Chondrocyte (in vitro differentiated cells): ENCODE results near the gene HBZ. TPM values are rescaled to one million over a fixed set of nuclear protein-coding genes. Genes with fewer than 3 reads are reported as not detected.
"Not testable (repeated sequence)": the region's sequence is repeated elsewhere in the genome, so short reads cannot be mapped to it uniquely, and the experiment has no call there.

ENCODE experiments used
- DNase-seq: peaks from one replicate; pipeline ENCODE4 v3.0.0; 2021; ENCODE audit warnings: mixed read lengths, low spot score
- H3K27ac Mint-ChIP-seq: one replicate; pipeline ENCODE4 v1.8.0; 2021; ENCODE audit warnings: mild to moderate bottlenecking, moderate library complexity, mixed read lengths; ENCODE audit not compliant: unreplicated experiment
- H3K27me3 Mint-ChIP-seq: 2 replicates; pipeline ENCODE4 v1.8.0; 2021; ENCODE audit warnings: low read depth, mixed read lengths
- H3K36me3 Mint-ChIP-seq: 2 replicates; pipeline ENCODE4 v1.8.0; 2021; ENCODE audit warnings: low read depth, mixed read lengths
- H3K4me1 Mint-ChIP-seq: 2 replicates; pipeline ENCODE4 v1.8.0; 2021; ENCODE audit warnings: low read depth, mild to moderate bottlenecking, mixed read lengths
- H3K4me3 Mint-ChIP-seq: one replicate; pipeline ENCODE4 v1.8.0; 2021; ENCODE audit warnings: mild to moderate bottlenecking, moderate library complexity, mixed read lengths; ENCODE audit not compliant: unreplicated experiment
- H3K9me3 Mint-ChIP-seq: 2 replicates; pipeline ENCODE4 v1.8.0; 2021; ENCODE audit warnings: low read depth, mixed read lengths
- CTCF ChIP-seq: fragments of 200-600 bp; sonication (generic); IDR thresholded peaks from 2 replicates; pipeline ENCODE4 v1.5.0; 2021; ENCODE audit warnings: antibody characterized with exemption, mild to moderate bottlenecking, moderate library complexity
- total RNA-seq: library from RNA; stranded (reverse); gene quantifications from 3 replicates; pipeline ENCODE4 v1.2.1, GENCODE V29; 2021

HBZ gene
- total RNA-seq, 1 donor from 2014 or later, result not detected

GRCh38 chr16:119295-119694 is 33.1 kb upstream of the HBZ start:
- Mint-ChIP-seq H3K27me3 (no peaks in the 10 kb centered on the region), H3K36me3 (peaks cover 4% of the 10 kb centered on the region), H3K9me3 (no peaks in the 10 kb centered on the region), H3K4me1 (peaks cover 4% of the 10 kb centered on the region), H3K27ac (no peak overlapping the region), H3K4me3 (no peak overlapping the region)
- no peak for TF ChIP-seq CTCF
- peak; percentile 22 for DNase-seq

GRCh38 chr16:119835-120491 is 32.5 kb upstream of the HBZ start:
- Mint-ChIP-seq H3K9me3 (no peaks in the 10 kb centered on the region), H3K4me1 (peaks cover 3% of the 10 kb centered on the region), H3K36me3 (peaks cover 4% of the 10 kb centered on the region), H3K4me3 (no peak overlapping the region), H3K27ac (no peak overlapping the region), H3K27me3 (no peaks in the 10 kb centered on the region)
- TF ChIP-seq CTCF, result no peak
- peak; percentile 47 for DNase-seq

- Mint-ChIP-seq H3K9me3 (no peaks in the 10 kb centered on the region), H3K4me1 (peaks cover 3% of the 10 kb centered on the region), H3K4me3 (no peak overlapping the region), H3K27me3 (no peaks in the 10 kb centered on the region), H3K36me3 (peaks cover 4% of the 10 kb centered on the region), H3K27ac (no peak overlapping the region)
- DNase-seq, result peak; percentile 24
- no peak for TF ChIP-seq CTCF
These were observed 31.7 kb upstream of the HBZ start for GRCh38 chr16:120756-121155.

- H3K36me3 Mint-ChIP-seq, result peaks cover 2% of the 10 kb centered on the region
- TF ChIP-seq CTCF, result no peak
- no peak overlapping the region for H3K4me3 Mint-ChIP-seq
- peaks cover 3% of the 10 kb centered on the region for H3K4me1 Mint-ChIP-seq
- H3K9me3 Mint-ChIP-seq, result no peaks in the 10 kb centered on the region
- no peak overlapping the region for H3K27ac Mint-ChIP-seq
- DNase-seq, result no peak
- H3K27me3 Mint-ChIP-seq, result no peaks in the 10 kb centered on the region
These were observed 30.1 kb upstream of the HBZ start for GRCh38 chr16:122361-122760.

GRCh38 chr16:123558-124350 is 28.7 kb upstream of the HBZ start:
- not testable (repeated sequence) for H3K36me3 Mint-ChIP-seq, H3K9me3 Mint-ChIP-seq, H3K27ac Mint-ChIP-seq, H3K4me3 Mint-ChIP-seq, DNase-seq, H3K27me3 Mint-ChIP-seq, H3K4me1 Mint-ChIP-seq
